GM12875 (cell line): ENCODE data around the gene MIPEP.

Source experiments
- H3K4me3 ChIP-seq: one replicate; pipeline ENCODE4 v1.5.1; 2011; ENCODE audit warnings: low read depth, low read length, control low read depth
- TF ChIP-seq, protein P1 (sequence below): IDR thresholded peaks from 2 replicates; pipeline ENCODE4 v1.5.1; 2011; ENCODE audit warnings: low read depth, mild to moderate bottlenecking, control low read depth, inconsistent platforms, low read length, moderate library complexity, borderline replicate concordance; ENCODE audit not compliant: insufficient read depth

Gene MIPEP

DNA sequence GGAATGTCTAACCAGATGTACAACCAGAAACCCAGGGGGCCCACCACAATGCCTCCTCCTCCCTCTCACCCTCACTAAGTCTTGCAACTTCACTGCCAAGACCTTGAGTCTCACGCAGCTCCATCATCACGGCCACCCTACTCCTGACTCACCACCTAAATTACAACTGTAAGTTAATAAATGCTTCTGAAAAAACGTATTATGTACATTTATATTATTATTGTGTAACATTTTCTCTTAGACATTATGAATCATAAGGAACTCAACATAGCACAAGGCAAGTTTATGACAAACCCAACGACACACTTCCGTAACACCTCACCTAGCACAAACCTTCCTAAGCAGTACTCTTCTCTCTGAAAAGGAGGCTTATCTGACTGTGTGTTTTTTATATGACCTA, 20.7 kb downstream of the MIPEP start:
- TF ChIP-seq, protein P1, sequence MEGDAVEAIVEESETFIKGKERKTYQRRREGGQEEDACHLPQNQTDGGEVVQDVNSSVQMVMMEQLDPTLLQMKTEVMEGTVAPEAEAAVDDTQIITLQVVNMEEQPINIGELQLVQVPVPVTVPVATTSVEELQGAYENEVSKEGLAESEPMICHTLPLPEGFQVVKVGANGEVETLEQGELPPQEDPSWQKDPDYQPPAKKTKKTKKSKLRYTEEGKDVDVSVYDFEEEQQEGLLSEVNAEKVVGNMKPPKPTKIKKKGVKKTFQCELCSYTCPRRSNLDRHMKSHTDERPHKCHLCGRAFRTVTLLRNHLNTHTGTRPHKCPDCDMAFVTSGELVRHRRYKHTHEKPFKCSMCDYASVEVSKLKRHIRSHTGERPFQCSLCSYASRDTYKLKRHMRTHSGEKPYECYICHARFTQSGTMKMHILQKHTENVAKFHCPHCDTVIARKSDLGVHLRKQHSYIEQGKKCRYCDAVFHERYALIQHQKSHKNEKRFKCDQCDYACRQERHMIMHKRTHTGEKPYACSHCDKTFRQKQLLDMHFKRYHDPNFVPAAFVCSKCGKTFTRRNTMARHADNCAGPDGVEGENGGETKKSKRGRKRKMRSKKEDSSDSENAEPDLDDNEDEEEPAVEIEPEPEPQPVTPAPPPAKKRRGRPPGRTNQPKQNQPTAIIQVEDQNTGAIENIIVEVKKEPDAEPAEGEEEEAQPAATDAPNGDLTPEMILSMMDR = no peak
- no peak overlapping the region for H3K4me3 ChIP-seq

- no peak overlapping the region for H3K4me3 ChIP-seq
- TF ChIP-seq, protein P1 = no peak
Measured at GRCh38 chr13:23867027-23867491, 22.1 kb downstream of the MIPEP start.

DNA sequence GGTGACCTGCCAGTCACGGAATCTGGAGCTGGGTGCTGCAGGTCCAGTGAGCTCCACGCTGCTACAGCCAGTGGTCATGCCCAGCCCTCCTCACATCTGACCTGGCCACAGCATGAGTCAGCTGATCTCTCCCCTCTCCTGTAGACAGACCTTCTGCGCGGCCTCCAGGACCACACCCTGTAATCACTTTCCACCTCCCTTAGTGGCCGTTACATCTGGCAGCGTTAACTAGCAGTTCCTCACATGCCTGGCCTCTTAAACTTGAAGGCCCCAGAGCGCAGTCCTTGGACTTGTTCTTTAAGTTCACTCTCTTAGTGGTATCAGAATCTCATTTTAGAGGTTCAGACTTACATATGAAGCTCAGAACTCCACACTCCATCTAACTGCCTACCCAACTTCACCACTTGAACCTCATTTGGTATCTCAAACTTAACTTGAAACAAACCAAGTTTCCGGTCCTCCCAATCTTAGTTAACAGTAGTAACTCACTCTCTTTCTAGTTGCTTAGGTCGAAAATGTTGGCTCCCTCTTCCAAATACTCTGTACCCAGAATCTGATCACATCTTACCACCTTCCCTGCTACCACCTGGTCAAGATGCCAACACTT, 22.7 kb downstream of the MIPEP start:
- no peak overlapping the region for H3K4me3 ChIP-seq
- TF ChIP-seq, protein P1 = no peak

DNA sequence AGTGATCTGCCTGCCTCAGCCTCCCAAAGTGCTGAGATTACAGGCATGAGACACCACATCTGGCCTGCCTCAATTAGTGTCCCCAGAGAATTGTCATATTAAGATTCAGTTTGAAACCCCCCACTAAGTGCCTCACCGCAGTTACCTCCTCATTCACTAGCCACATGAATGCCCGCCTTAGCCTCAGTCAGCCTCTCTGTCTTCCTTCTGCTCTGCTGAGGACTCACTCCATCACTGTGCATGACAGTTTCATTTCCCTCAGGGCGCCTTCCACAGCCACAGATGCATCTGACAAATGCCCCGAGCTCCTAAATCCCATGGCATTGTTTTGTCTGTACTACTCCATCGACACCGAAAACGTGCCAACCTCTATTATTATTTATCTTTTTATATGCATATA, 23.3 kb downstream of the MIPEP start:
- TF ChIP-seq, protein P1 = no peak
- H3K4me3 ChIP-seq = no peak overlapping the region

- TF ChIP-seq, protein P1 = no peak
- H3K4me3 ChIP-seq = no peak overlapping the region
Measured at GRCh38 chr13:23865026-23865425, 24.2 kb downstream of the MIPEP start.

- no peak overlapping the region for H3K4me3 ChIP-seq
- TF ChIP-seq, protein P1 = no peak
Measured at GRCh38 chr13:23861310-23861709, 27.9 kb downstream of the MIPEP start.

GRCh38 chr13:23859904-23860303, 29.3 kb downstream of the MIPEP start:
- TF ChIP-seq, protein P1 = no peak
- no peak overlapping the region for H3K4me3 ChIP-seq
